Right lobe of liver (tissue), 6 donors: Measurements from ENCODE around the gene POLR1A. TPM values are rescaled to one million over a fixed set of nuclear protein-coding genes. Genes with fewer than 3 reads are reported as not detected.

Experiments
- ATAC-seq, 4 donors: fragments of 200-7000 bp; cut with Tn5 transposase; one replicate each; pipeline ENCODE4 v1.9.1; 2020; ENCODE audit warnings: mild to moderate bottlenecking in 4 of 4, moderate library complexity in 4 of 4
- DNase-seq, 3 donors: peaks; one replicate each; pipeline ENCODE4 v3.0.0-alpha.2; 2020
- H3K27ac ChIP-seq, 3 donors: fragments of 200-600 bp; one replicate each; pipeline ENCODE4 v1.8.0; 2022
- H3K27me3 ChIP-seq, 2 donors: fragments of 200-600 bp; one replicate each; pipeline ENCODE4 v1.8.0; 2022
- H3K36me3 ChIP-seq, 4 donors: fragments of 200-600 bp; sonication (generic) in 1 of 4; one replicate each; pipeline versions ENCODE4 v1.5.1 to v1.8.0; 2017 to 2022; ENCODE audit warnings: control low read depth in 1 of 4
- H3K4me1 ChIP-seq, 4 donors: fragments of 200-600 bp; sonication (generic) in 1 of 4; one replicate each; pipeline versions ENCODE4 v1.5.1 to v1.8.0; 2017 to 2022; ENCODE audit warnings: control low read depth in 1 of 4
- H3K4me3 ChIP-seq, 3 donors: fragments of 200-600 bp; one replicate each; pipeline ENCODE4 v1.8.0; 2022
- H3K9me3 ChIP-seq, 4 donors: fragments of 200-600 bp; sonication (generic) in 1 of 4; one replicate each; pipeline versions ENCODE4 v1.5.1 to v1.8.0; 2017 to 2022; ENCODE audit warnings: control low read depth in 1 of 4
- POLR2A ChIP-seq: fragments of 450-650 bp; IDR thresholded peaks from one replicate; pipeline ENCODE4 v1.6.1; 2017; ENCODE audit warnings: antibody characterized with exemption, mild to moderate bottlenecking
- WGBS: methylation state at CpG from one replicate; pipeline ENCODE4 v1.1.6; 2018; ENCODE audit warnings: low coverage, low lambda C conversion rate; ENCODE audit not compliant: insufficient coverage; ENCODE audit errors: missing lambda C conversion rate; 5-methylcytosine and 5-hydroxymethylcytosine counted together
- intact Hi-C, 2 donors: fragments of 100-400 bp; cut with DNase I; formaldehyde crosslinking; loops; one replicate each; pipeline versions ENCODE4 v1.11.2 to v1.14.1; 2022
- total RNA-seq, 6 experiments: library from RNA; depleted of rRNA in 2 of 6; stranded (reverse); fragments of >200 nt in 2 of 6; fragmentation: NEBNext Ultra II Directional in 3 of 6; extraction: Animal tissue kit (Norgen Biotek cat#: 25700) in 3 of 6; gene quantifications; one replicate each; pipeline versions ENCODE4 v1.1.0 to v1.2.4, GENCODE V29; 2016 to 2023
- TF ChIP-seq, protein P1 (sequence below), 4 donors: fragments of 200-600 bp in 3 of 4; fragments of 450-650 bp in 1 of 4; IDR thresholded peaks; one replicate each; pipeline versions ENCODE4 v1.5.1 to v1.8.0; 2016 to 2022; ENCODE audit warnings: antibody characterized with exemption in 4 of 4, mild to moderate bottlenecking in 2 of 4
- donor health status: DM: no; HTN: yes; CAD: no.
- donor health status: DM: no; HTN: no; CAD: no.
- donor health status: DM: no; HTN: no; CAD: no.
- donor health status: DM: no; HTN: yes; CAD: no.
- donor health status: DM: no; HTN: yes; CAD: no.

Gene POLR1A
- total RNA-seq, 6 experiments from 2014 or later, result 12.5 to 19.7 (median 14.4) TPM

DNA sequence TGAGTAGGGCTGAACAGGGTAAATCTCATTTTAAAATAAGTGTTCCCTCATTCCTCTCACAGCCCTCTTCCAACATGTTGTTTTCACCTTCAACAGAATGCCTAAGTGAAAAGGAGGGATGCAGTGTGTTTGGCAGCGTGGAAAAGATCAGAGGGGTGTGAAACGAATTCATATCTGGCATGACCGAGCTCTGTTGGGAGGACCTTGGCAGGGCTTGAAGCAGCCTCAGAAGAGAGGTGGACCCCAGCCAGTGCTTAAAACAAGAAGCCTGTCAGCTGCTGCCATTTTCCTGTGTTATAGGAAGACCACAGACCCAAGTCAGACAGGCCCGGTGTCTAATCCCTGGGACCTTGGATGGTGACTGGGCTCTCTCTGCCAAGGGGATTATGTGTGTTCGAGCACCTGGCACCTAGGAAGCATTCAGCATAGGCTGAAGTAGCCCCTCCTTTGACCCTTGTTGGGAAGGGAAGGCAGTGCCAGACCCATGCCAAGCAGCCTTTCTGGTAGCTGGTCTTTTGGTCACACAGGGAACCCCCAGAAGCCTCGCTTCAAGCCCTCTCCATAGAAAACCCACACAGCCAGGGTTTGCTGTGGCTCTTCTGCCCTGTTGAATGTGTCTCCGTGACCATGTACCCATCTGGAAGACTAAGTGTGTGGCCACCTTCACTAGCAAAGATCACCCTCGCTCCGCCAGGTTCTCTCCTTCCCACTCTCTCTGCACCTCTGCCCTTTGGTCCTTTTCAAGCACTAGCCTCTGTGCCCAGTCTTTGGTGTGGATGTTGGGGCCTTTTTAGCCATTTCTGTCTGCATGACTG lies 129.4 kb downstream of the POLR1A start:
- intact Hi-C loops, result no loop called here
- Histone ChIP-seq H3K27me3 (no peaks in the 10 kb centered on the region), H3K27ac (no peak overlapping the region)

GRCh38 chr2:85975581-85975980 lies 130.1 kb downstream of the POLR1A start:
- no peaks in the 10 kb centered on the region for H3K9me3 ChIP-seq
- H3K36me3 ChIP-seq, result no peaks in the 10 kb centered on the region
- WGBS, result 69% methylated on average over 4 of the region's 4 CpGs
- no peaks in the 10 kb centered on the region for H3K27me3 ChIP-seq
- DNase-seq, result no peak
- intact Hi-C loops, result no loop called here
- H3K4me3 ChIP-seq, result no peak overlapping the region
- no peak overlapping the region for H3K27ac ChIP-seq
- no peak for ATAC-seq
- peaks cover 0 to 6% (median 0%) of the 10 kb centered on the region in 4 donors for H3K4me1 ChIP-seq
- TF ChIP-seq POLR2A, result no peak
- TF ChIP-seq, protein P1, sequence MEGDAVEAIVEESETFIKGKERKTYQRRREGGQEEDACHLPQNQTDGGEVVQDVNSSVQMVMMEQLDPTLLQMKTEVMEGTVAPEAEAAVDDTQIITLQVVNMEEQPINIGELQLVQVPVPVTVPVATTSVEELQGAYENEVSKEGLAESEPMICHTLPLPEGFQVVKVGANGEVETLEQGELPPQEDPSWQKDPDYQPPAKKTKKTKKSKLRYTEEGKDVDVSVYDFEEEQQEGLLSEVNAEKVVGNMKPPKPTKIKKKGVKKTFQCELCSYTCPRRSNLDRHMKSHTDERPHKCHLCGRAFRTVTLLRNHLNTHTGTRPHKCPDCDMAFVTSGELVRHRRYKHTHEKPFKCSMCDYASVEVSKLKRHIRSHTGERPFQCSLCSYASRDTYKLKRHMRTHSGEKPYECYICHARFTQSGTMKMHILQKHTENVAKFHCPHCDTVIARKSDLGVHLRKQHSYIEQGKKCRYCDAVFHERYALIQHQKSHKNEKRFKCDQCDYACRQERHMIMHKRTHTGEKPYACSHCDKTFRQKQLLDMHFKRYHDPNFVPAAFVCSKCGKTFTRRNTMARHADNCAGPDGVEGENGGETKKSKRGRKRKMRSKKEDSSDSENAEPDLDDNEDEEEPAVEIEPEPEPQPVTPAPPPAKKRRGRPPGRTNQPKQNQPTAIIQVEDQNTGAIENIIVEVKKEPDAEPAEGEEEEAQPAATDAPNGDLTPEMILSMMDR (IDR thresholded peaks at IDR 0.05), result no peak

More for the DNA sequence above, 129.4 kb downstream of the POLR1A start:
- TF ChIP-seq, protein P1 (IDR thresholded peaks at IDR 0.05), result no peak
- no peak for TF ChIP-seq POLR2A
- H3K4me3 ChIP-seq, result no peak overlapping the region
- H3K36me3 ChIP-seq, result no peaks in the 10 kb centered on the region
- DNase-seq, result no peak
- no peak for ATAC-seq
- H3K4me1 ChIP-seq, result peaks cover 0 to 6% (median 0%) of the 10 kb centered on the region in 4 donors
- no peaks in the 10 kb centered on the region for H3K9me3 ChIP-seq
- 88% methylated on average over 4 of the region's 9 CpGs for WGBS

DNA sequence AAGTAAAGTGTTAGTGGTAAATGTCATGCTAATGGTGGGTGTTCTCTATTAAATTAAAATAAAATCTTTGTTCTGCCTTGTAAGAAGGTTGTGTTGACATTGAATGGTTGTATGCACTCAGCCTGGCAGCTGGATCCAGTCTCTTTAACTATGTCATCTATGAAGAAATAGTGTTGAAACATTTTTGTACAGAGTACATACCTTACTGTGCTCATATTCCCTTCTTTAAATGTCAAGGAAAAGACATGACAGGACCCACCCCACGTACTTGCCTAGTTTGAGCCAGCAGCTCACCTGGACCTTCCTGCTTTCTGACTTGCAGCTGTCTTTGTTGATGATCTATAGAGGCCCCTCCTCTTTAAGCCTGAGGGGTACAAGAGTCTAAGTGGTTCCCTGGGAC lies 131.3 kb downstream of the POLR1A start:
- no peak overlapping the region for H3K4me3 ChIP-seq
- H3K36me3 ChIP-seq, result no peaks in the 10 kb centered on the region
- intact Hi-C loops, result no loop called here
- DNase-seq (no peak), ATAC-seq (no peak)
- TF ChIP-seq, protein P1 (IDR thresholded peaks at IDR 0.05), result no peak
- TF ChIP-seq POLR2A, result no peak
- WGBS, result 83% methylated on average over 1 of the region's 1 CpG
- H3K9me3 ChIP-seq, result no peaks in the 10 kb centered on the region
- H3K27me3 ChIP-seq, result no peaks in the 10 kb centered on the region
- no peak overlapping the region for H3K27ac ChIP-seq
- peaks cover 0 to 6% (median 0%) of the 10 kb centered on the region in 4 donors for H3K4me1 ChIP-seq

GRCh38 chr2:85972355-85972754 lies 133.3 kb downstream of the POLR1A start:
- intact Hi-C loops, result no loop called here
- WGBS, result no CpG with 5 or more reads among the region's 1 CpG

More at GRCh38 chr2:85972355-85972754, 133.3 kb downstream of the POLR1A start:
- Histone ChIP-seq H3K4me1 (no peaks in the 10 kb centered on the region), H3K36me3 (no peaks in the 10 kb centered on the region), H3K27me3 (no peaks in the 10 kb centered on the region), H3K27ac (no peak overlapping the region), H3K9me3 (no peaks in the 10 kb centered on the region), H3K4me3 (no peak overlapping the region)
- no peak for ATAC-seq
- TF ChIP-seq, protein P1 (IDR thresholded peaks at IDR 0.05), result no peak
- no peak for DNase-seq
